Measurements from ENCODE around the gene PRR4.

The PRR4 gene, protein sequence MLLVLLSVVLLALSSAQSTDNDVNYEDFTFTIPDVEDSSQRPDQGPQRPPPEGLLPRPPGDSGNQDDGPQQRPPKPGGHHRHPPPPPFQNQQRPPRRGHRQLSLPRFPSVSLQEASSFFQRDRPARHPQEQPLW

DNA sequence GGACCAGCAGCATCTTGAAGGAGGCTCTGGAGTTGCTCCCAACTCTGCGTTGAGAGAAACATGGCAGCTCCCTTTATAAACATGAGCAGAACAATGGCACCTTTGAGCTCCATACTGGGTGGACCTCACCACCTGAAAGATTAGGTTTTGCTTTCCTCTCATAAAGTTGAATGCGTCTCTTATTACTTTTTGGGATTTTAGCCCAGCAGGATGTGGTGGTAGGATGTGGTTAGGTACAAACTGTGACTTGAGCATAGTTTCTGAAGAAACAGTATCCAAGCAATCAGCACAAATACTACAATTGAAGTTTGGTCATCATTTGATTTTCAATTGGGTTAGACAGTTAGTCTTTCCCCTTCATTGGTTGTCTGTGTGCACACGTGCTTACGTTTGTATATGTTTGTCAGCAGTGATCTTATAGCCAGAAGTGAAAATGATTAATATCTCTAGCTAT, at the start of gene PRR4:
PRR4 (minus strand) TSS at position 51 of the 454 bp plus-strand sequence; CDS start at position 13, 38 bp downstream.
- no peak within 1 kb of the TSS for H3K27ac ChIP-seq (ENCODE audit: low read depth, low read length)
- H3K27me3 ChIP-seq (ENCODE audit: control insufficient read depth, insufficient read depth, low read length): no peaks in the 10 kb centered on the region
- H3K4me1 ChIP-seq (ENCODE audit: control insufficient read depth, insufficient read depth, low read length): no peaks in the 10 kb centered on the region
- H3K36me3 ChIP-seq (ENCODE audit: control insufficient read depth, insufficient read depth, low read length): no peaks in the 10 kb centered on the region
- H3K9ac ChIP-seq (ENCODE audit: low read length): no peak within 1 kb of the TSS
- H3K4me3 ChIP-seq (ENCODE audit: low read length): no peak within 1 kb of the TSS

DNA sequence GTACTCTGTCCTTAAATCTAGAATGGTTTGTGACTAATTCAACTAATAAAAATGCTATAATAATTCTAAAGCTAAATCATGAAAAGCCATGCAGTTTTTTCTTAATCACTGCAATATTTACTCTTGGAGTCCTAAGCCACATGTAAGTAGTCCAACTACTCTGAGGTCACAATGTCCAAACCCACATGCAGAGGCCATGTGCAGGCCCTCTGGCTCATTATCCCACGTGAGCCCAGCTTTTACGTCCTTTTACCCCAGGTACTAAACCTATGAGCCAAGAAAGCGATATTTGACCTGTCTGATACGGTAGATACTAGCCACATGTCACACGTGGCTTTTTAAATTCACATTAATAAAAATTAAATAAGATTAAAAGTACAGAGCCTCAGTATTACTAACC, 47.6 kb upstream of the PRR4 start:
- Histone ChIP-seq H3K27ac (ENCODE audit: low read depth, low read length) (no peak overlapping the region), H3K9ac (ENCODE audit: low read length) (no peak overlapping the region), H3K27me3 (ENCODE audit: control insufficient read depth, insufficient read depth, low read length) (no peaks in the 10 kb centered on the region), H3K4me1 (ENCODE audit: control insufficient read depth, insufficient read depth, low read length) (no peaks in the 10 kb centered on the region), H3K4me3 (ENCODE audit: low read length) (no peak overlapping the region), H3K36me3 (ENCODE audit: control insufficient read depth, insufficient read depth, low read length) (no peaks in the 10 kb centered on the region)

DNA sequence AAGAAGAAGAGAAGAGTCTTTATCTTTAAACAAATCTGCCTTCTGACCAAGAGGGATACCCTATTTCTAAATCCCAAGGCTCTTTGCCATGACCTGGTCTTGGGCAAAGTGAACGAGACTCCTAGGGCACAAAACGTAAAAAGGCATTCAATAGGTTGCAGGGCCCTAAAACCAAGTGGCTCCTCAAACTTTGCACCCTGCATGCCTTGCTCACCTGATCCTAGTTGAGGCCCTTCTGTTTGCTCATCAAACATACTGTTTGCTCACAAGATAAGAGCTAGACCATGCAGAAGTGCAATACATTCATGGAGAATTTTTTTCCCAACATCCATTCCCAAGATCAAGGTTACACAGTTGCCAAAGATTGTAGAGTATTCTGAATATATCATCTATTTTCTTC, 42.7 kb upstream of the PRR4 start:
- Histone ChIP-seq H3K4me1 (ENCODE audit: control insufficient read depth, insufficient read depth, low read length) (no peaks in the 10 kb centered on the region), H3K27ac (ENCODE audit: low read depth, low read length) (no peak overlapping the region), H3K36me3 (ENCODE audit: control insufficient read depth, insufficient read depth, low read length) (no peaks in the 10 kb centered on the region), H3K9ac (ENCODE audit: low read length) (no peak overlapping the region), H3K27me3 (ENCODE audit: control insufficient read depth, insufficient read depth, low read length) (no peaks in the 10 kb centered on the region), H3K4me3 (ENCODE audit: low read length) (no peak overlapping the region)

DNA sequence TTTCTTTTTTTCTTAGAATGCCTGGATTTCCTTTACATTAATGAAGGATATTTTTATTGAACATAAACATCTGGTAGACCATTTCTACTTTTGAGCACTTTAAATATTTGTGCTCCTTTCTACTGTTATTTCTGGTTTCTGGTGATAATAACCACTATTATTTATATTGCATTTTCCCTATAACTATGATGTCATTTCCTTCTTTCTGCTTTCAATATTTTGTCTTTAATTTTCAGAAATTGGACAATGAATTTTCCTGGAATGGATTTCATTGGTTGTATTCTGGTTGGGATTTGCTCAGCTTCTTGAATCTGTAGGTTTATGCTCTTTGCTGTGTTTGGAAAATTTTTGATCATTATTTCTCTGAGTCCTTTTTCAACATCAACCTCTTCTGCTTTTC, 40.0 kb upstream of the PRR4 start:
- Histone ChIP-seq H3K9ac (ENCODE audit: low read length) (no peak overlapping the region), H3K27ac (ENCODE audit: low read depth, low read length) (no peak overlapping the region), H3K27me3 (ENCODE audit: control insufficient read depth, insufficient read depth, low read length) (no peaks in the 10 kb centered on the region), H3K4me3 (ENCODE audit: low read length) (no peak overlapping the region), H3K36me3 (ENCODE audit: control insufficient read depth, insufficient read depth, low read length) (no peaks in the 10 kb centered on the region), H3K4me1 (ENCODE audit: control insufficient read depth, insufficient read depth, low read length) (no peaks in the 10 kb centered on the region)

DNA sequence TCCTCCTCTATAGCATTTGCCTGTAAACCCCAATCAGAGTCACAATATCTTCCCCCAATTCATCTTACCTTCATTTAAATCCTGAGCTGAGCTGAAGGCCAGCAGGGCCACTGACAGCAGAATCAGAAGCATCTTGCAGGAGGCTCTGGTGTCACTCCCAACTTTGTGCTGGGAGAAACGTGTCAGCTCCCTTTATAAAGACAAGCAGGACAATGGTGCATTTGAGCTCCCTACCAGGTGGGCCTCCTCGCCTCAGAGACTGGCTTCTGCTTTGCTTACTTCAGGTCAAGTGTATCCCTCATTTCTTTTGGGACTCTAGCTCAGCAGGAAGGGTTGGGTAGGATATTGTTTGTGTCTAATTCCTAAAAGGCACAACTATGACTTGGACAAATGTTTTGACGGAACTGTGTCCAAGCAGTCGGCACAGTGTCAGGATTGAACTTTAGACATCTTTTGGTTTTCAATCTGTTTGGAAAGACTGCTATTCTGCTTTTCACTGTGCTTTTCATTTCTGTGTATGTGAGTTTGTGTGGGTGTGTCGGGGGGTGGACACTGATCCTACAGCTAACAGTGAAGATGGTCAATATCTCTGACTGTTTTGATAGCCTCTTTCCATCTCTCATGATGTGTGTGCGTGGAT, 34.9 kb upstream of the PRR4 start, which contains the start of gene PRH1:
PRH1 (minus strand) TSS at position 170 of the 640 bp plus-strand sequence; CDS start at position 132, 38 bp downstream.
- no peak within 1 kb of the TSS for H3K4me3 ChIP-seq (ENCODE audit: low read length)
- H3K9ac ChIP-seq (ENCODE audit: low read length): no peak within 1 kb of the TSS
- no peaks in the 10 kb centered on the region for H3K4me1 ChIP-seq (ENCODE audit: control insufficient read depth, insufficient read depth, low read length)
- H3K27ac ChIP-seq (ENCODE audit: low read depth, low read length): no peak within 1 kb of the TSS
- no peaks in the 10 kb centered on the region for H3K27me3 ChIP-seq (ENCODE audit: control insufficient read depth, insufficient read depth, low read length)
- H3K36me3 ChIP-seq (ENCODE audit: control insufficient read depth, insufficient read depth, low read length): no peaks in the 10 kb centered on the region

DNA sequence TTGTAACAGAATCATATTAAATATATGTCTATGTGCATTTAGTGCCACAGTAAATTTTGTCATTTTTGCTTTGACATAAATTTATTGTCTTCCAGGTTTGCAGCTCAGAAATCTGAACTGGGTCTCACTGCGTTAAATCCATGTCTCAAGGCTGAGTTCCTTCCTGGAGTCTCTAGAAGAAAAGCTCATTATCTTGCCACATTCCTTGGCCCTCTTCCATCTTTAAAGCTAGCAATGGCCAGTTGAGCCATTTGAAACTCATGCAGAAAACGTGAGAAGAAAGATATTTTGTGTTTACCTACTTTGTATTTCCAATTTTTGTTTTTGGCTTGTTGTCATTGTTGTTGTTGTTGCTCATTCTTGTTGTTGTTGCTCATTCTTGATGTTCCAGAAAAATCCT, 24.1 kb upstream of the PRR4 start:
- no peak overlapping the region for H3K9ac ChIP-seq (ENCODE audit: low read length)
- H3K4me3 ChIP-seq (ENCODE audit: low read length): no peak overlapping the region
- no peaks in the 10 kb centered on the region for H3K4me1 ChIP-seq (ENCODE audit: control insufficient read depth, insufficient read depth, low read length)
- no peak overlapping the region for H3K27ac ChIP-seq (ENCODE audit: low read depth, low read length)
- peaks cover 5% of the 10 kb centered on the region for H3K36me3 ChIP-seq (ENCODE audit: control insufficient read depth, insufficient read depth, low read length)
- H3K27me3 ChIP-seq (ENCODE audit: control insufficient read depth, insufficient read depth, low read length): no peaks in the 10 kb centered on the region

DNA sequence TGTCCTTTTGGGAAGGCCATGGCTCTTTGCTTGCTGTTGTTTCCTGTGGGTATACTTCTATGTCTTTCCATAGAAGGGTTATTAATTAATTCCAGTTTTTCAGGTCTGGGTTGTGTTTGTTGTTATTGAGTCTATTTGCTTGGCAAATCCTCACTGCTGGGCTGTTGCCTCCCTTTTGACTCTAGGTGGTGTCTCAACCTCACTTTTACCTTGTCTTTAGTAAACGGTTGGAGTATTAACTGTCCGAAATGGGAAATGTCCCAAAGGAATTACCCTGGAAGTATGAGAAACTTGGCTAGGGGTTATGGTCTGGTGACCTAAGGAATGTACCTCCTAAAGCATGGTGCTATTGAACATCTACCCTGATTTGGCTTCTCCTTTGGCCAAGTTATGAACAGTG, 18.1 kb upstream of the PRR4 start:
- Histone ChIP-seq H3K9ac (ENCODE audit: low read length) (no peak overlapping the region), H3K27me3 (ENCODE audit: control insufficient read depth, insufficient read depth, low read length) (no peaks in the 10 kb centered on the region), H3K36me3 (ENCODE audit: control insufficient read depth, insufficient read depth, low read length) (no peaks in the 10 kb centered on the region), H3K27ac (ENCODE audit: low read depth, low read length) (no peak overlapping the region), H3K4me3 (ENCODE audit: low read length) (no peak overlapping the region), H3K4me1 (ENCODE audit: control insufficient read depth, insufficient read depth, low read length) (no peaks in the 10 kb centered on the region)

DNA sequence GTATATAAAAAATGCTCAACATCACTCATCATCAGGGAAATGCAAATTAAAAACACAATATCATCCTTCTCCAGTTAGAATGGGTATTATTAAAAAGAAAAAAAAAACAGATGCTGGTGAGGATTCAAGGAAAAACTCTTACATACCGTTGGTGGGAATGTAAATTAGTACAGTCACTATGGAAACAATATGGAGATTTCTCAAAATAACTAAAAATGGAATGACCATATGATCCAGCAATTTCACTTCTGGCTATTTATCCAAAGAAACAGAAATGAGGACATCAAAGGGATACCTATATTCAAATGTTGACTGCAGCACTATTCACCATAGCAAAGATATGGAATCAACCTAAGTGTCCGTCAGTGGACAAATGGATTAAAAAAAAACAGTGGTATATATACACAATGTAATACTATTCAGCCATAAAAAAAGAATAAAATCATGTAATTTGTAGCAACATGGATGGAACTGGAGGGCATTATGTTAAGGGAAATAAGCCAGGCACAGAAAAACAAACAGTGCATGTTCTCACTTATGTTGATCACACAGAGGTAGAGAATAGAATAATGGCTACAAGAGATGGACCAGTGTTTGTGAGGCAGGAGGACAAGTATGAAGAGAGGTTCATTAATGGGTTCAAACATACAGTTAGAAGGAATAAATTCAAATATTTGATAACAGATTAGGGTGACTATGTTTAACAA, 14.4 kb upstream of the PRR4 start:
- Histone ChIP-seq H3K27me3 (ENCODE audit: control insufficient read depth, insufficient read depth, low read length) (no peaks in the 10 kb centered on the region), H3K9ac (ENCODE audit: low read length) (no peak overlapping the region), H3K27ac (ENCODE audit: low read depth, low read length) (no peak overlapping the region), H3K4me1 (ENCODE audit: control insufficient read depth, insufficient read depth, low read length) (no peaks in the 10 kb centered on the region), H3K4me3 (ENCODE audit: low read length) (no peak overlapping the region), H3K36me3 (ENCODE audit: control insufficient read depth, insufficient read depth, low read length) (no peaks in the 10 kb centered on the region)

DNA sequence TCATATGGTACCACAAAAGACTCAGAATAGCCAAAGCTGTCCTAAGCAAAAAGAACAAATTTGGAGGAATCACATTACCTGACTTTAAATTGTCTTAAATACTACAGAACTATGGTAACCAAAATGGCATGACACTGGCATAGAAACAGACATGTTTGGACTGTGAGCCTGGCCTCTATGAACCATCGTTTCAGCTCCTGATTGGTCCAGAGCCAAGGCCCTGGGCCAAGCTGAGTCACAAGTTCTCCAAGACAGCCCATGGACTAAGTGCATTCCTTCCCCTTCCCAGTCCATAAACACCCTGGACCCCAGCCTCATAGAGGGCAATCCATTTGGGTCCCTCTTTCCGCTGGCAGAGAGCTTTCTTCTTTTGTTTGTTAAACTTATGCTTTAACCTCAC, 12.1 kb upstream of the PRR4 start:
- no peak overlapping the region for H3K9ac ChIP-seq (ENCODE audit: low read length)
- H3K27ac ChIP-seq (ENCODE audit: low read depth, low read length): no peak overlapping the region
- H3K4me3 ChIP-seq (ENCODE audit: low read length): no peak overlapping the region
- H3K36me3 ChIP-seq (ENCODE audit: control insufficient read depth, insufficient read depth, low read length): peaks cover 5% of the 10 kb centered on the region
- H3K27me3 ChIP-seq (ENCODE audit: control insufficient read depth, insufficient read depth, low read length): no peaks in the 10 kb centered on the region
- H3K4me1 ChIP-seq (ENCODE audit: control insufficient read depth, insufficient read depth, low read length): no peaks in the 10 kb centered on the region

DNA sequence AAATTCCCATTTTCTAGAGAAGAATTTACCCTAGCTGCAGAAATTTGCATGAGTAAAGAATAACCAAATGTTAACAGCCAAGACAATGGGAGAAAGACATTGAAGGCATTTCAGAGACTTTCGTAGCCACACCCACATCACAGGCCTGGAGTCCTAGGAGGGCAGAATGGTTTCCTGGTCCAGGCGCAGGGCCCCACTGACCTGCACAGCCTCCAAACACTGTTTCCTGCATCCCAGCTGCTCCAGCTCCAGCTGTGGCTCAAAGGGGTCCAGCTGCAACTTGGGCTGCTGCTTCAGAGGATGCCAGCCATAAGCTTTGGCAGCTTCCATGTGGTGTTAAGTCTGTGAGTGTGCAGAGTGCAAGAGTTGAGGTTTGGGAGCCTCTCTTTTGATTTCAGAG, 6.5 kb upstream of the PRR4 start:
- H3K9ac ChIP-seq (ENCODE audit: low read length): no peak overlapping the region
- H3K4me1 ChIP-seq (ENCODE audit: control insufficient read depth, insufficient read depth, low read length): no peaks in the 10 kb centered on the region
- no peak overlapping the region for H3K27ac ChIP-seq (ENCODE audit: low read depth, low read length)

DNA sequence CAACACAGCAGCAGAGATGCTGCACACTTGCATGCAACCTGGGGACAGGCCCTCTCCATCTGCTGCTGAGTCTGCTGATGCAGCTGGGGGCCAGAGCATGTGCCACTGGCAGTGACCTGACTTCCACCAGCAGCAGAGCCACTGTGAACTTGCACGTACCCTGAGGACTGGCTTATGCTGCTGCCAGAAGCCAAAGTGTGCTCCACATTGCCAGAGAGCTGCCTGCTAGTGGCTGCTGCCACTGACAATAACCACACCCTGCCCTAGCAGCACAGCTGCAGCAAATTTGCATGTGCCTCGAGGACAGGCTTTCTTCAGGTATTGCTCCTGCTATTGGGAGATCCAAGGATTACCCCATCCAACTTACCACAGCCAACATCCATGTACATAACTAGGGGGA, 4.5 kb upstream of the PRR4 start:
- Histone ChIP-seq H3K27ac (ENCODE audit: low read depth, low read length) (no peak overlapping the region), H3K9ac (ENCODE audit: low read length) (no peak overlapping the region), H3K36me3 (ENCODE audit: control insufficient read depth, insufficient read depth, low read length) (peaks cover 5% of the 10 kb centered on the region), H3K4me3 (ENCODE audit: low read length) (no peak overlapping the region), H3K4me1 (ENCODE audit: control insufficient read depth, insufficient read depth, low read length) (no peaks in the 10 kb centered on the region), H3K27me3 (ENCODE audit: control insufficient read depth, insufficient read depth, low read length) (no peaks in the 10 kb centered on the region)

More for the DNA sequence above, 6.5 kb upstream of the PRR4 start:
- H3K36me3 ChIP-seq (ENCODE audit: control insufficient read depth, insufficient read depth, low read length): peaks cover 5% of the 10 kb centered on the region
- no peaks in the 10 kb centered on the region for H3K27me3 ChIP-seq (ENCODE audit: control insufficient read depth, insufficient read depth, low read length)
- H3K4me3 ChIP-seq (ENCODE audit: low read length): no peak overlapping the region

DNA sequence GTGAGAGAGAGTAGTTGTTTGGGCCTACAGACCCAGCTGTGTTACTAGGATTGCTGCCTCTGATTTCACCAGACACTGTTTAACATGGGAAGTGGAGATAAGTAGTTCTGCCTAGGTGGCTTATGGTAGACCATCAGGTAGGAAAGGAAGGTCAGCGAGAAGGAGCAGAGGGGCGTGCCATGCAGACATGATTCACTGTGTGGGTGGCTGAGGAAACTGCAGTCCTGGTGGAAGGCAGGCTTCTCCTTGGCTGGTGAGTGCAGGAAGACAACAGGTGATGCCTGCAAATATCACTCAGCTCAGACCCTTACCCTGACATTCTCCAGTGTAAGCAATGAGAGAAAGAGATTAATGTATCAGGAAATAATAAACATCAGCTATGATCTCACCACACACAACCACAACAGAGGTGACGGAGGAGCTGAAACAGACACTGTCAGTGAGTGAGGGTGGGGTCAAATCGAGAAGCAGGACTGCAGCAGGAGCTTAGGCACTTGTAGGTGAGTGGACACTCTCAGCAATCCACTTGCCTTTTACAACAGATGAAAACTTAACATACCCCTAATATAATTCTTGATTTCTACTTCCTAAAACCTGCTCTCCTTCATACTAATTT, 2.1 kb upstream of the PRR4 start:
- Histone ChIP-seq H3K4me3 (ENCODE audit: low read length) (no peak overlapping the region), H3K27ac (ENCODE audit: low read depth, low read length) (no peak overlapping the region), H3K36me3 (ENCODE audit: control insufficient read depth, insufficient read depth, low read length) (no peaks in the 10 kb centered on the region), H3K4me1 (ENCODE audit: control insufficient read depth, insufficient read depth, low read length) (no peaks in the 10 kb centered on the region), H3K27me3 (ENCODE audit: control insufficient read depth, insufficient read depth, low read length) (no peaks in the 10 kb centered on the region), H3K9ac (ENCODE audit: low read length) (no peak overlapping the region)

Data from rectal smooth muscle tissue (tissue), 1 donor.